ENCODE measurements around the gene DSC3. TPM values are rescaled to one million over a fixed set of nuclear protein-coding genes. Genes with fewer than 3 reads are reported as not detected.

The DSC3 gene
- total RNA-seq, 1 experiment from 2014 or later: 0.61 TPM

DNA sequence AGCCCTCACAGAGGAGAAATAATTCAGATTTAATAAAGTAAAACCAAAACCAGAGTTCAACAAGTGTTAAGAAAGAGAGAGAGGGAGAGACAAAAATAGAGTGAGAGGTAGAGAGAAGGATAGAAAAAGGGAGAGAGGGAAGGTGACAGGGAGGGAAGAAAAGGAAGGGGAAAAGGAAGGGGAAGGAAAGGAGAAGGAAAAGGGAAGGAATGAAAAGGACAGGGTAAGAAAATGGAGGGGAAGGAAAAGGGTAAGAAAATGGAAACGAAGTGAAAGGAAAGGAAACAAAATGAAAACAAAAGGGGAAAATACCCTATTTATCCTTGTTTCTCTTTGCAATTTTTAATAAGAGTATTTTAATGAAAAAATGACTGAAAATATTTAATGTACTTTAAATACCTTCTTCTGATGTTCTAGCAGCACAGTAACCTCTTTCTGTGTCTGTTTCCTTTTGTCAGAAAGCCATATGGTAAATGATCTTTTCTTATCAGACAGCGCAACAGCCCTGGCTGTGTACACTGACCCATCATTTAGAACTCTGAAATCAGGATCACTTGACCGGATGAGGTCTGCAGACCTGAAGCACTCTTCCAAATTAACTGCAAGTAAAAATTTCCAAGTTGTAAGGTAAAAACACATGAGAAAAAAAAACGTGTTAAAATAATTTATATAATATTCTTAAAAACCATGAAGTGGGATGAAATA, 11.8 kb downstream of the DSC3 start:
- H3K27me3 ChIP-seq (ENCODE audit: insufficient read depth, low read length): no peaks in the 10 kb centered on the region
- no peak overlapping the region for H2AFZ ChIP-seq (ENCODE audit: low read length)
- H4K5ac ChIP-seq (ENCODE audit: insufficient read length, low read depth, low read length): no peak overlapping the region
- H3K56ac ChIP-seq (ENCODE audit: insufficient read length, low read depth, low read length): no peak overlapping the region
- H3K9ac ChIP-seq (ENCODE audit: extremely low read depth, insufficient read length, low read length): no peak overlapping the region
- no peaks in the 10 kb centered on the region for H3K4me1 ChIP-seq (ENCODE audit: insufficient read depth, low read length)
- H2AK5ac ChIP-seq (ENCODE audit: insufficient read length, low read length): no peak overlapping the region
- H2BK12ac ChIP-seq (ENCODE audit: insufficient read length, low read depth, low read length): no peak overlapping the region
- H4K91ac ChIP-seq (ENCODE audit: insufficient read length, low read depth, low read length): no peak overlapping the region
- no peak overlapping the region for H3K18ac ChIP-seq (ENCODE audit: insufficient read length, low read depth, low read length)
- no peak overlapping the region for H2BK15ac ChIP-seq (ENCODE audit: low read depth, low read length)
- Mint-ChIP-seq H3K9me3 (peaks cover 4 to 7% of the 10 kb centered on the region in 2 experiments; a peak in 2 of 5 replicates), H3K27ac (0 out of 7 replicates have a peak overlapping the region, but pooled peaks of 1 of the 3 experiments have one; percentile 12), H3K36me3 (ENCODE audit: insufficient read depth in 1 of 3, low read depth in 3 of 3) (no peaks in the 10 kb centered on the region), H3K4me1 (no peaks in the 10 kb centered on the region), H3K4me3 (no peak overlapping the region), H3K27me3 (ENCODE audit: low read depth) (peaks cover 5% of the 10 kb centered on the region)
- no peak overlapping the region for H3K4ac ChIP-seq (ENCODE audit: low read depth, low read length)
- no peaks in the 10 kb centered on the region for H3K79me2 ChIP-seq (ENCODE audit: insufficient read depth, low read length)
- no peak overlapping the region for H3K23ac ChIP-seq (ENCODE audit: insufficient read length, low read depth, low read length)
- H4K20me1 ChIP-seq (ENCODE audit: control insufficient read depth, insufficient read depth, insufficient read length): no peaks in the 10 kb centered on the region
- no peaks in the 10 kb centered on the region for H3K23me2 ChIP-seq (ENCODE audit: insufficient read length, low read depth, low read length, poor library complexity, severe bottlenecking)
- H2BK5ac ChIP-seq (ENCODE audit: insufficient read length, low read length): no peak overlapping the region
- no peak overlapping the region for H4K8ac ChIP-seq (replicated peaks; ENCODE audit: insufficient read length, low read depth, low read length)
- no peak for DNase-seq
- H3T11ph ChIP-seq (ENCODE audit: low read length): no peak overlapping the region
- H2BK120ac ChIP-seq (ENCODE audit: low read depth, low read length, poor library complexity, severe bottlenecking): no peak overlapping the region
- 100% methylated on average over 1 of the region's 4 CpGs for WGBS (ENCODE audit: extremely low coverage, insufficient read length, low lambda C conversion rate)
- no peaks in the 10 kb centered on the region for H3K79me1 ChIP-seq (ENCODE audit: insufficient read depth, low read depth, low read length, poor library complexity, severe bottlenecking)
- H2BK20ac ChIP-seq (ENCODE audit: low read depth, low read length, poor library complexity, severe bottlenecking): no peak overlapping the region
- no peaks in the 10 kb centered on the region for H3K9me3 ChIP-seq (ENCODE audit: control insufficient read depth, low read depth, low read length)
- H3K4me2 ChIP-seq (ENCODE audit: insufficient read depth, insufficient read length, low read length): no peak overlapping the region
- H3K27ac ChIP-seq (ENCODE audit: insufficient read length, low read depth, low read length): no peak overlapping the region
- no peak overlapping the region for H3K14ac ChIP-seq (ENCODE audit: insufficient read depth, low read length)
- TF ChIP-seq CTCF (conservative IDR thresholded peaks at IDR 0.05): no peak

Data from H9 (cell line).